Retinal pigment epithelial cell (primary cell): Measurements from ENCODE around the gene SORCS2.

ENCODE experiments used
- DNase-seq: peaks from one replicate; pipeline ENCODE4 v3.0.0-alpha.2; 2010; ENCODE audit warnings: low read depth
- H3K4me3 ChIP-seq: 2 replicates; pipeline ENCODE4 v1.5.1; 2011; ENCODE audit warnings: mild to moderate bottlenecking, low read length, control low read depth, moderate library complexity
- TF ChIP-seq, protein P1 (sequence below): conservative IDR thresholded peaks from 2 replicates; pipeline ENCODE4 v1.5.1; 2011; ENCODE audit warnings: low read depth, low read length, control low read depth, inconsistent platforms

Gene SORCS2

GRCh38 chr4:7341491-7342222 is 149.3 kb downstream of the SORCS2 start:
- TF ChIP-seq, protein P1, sequence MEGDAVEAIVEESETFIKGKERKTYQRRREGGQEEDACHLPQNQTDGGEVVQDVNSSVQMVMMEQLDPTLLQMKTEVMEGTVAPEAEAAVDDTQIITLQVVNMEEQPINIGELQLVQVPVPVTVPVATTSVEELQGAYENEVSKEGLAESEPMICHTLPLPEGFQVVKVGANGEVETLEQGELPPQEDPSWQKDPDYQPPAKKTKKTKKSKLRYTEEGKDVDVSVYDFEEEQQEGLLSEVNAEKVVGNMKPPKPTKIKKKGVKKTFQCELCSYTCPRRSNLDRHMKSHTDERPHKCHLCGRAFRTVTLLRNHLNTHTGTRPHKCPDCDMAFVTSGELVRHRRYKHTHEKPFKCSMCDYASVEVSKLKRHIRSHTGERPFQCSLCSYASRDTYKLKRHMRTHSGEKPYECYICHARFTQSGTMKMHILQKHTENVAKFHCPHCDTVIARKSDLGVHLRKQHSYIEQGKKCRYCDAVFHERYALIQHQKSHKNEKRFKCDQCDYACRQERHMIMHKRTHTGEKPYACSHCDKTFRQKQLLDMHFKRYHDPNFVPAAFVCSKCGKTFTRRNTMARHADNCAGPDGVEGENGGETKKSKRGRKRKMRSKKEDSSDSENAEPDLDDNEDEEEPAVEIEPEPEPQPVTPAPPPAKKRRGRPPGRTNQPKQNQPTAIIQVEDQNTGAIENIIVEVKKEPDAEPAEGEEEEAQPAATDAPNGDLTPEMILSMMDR = no peak
- no peak for DNase-seq
- no peak overlapping the region for H3K4me3 ChIP-seq

DNA sequence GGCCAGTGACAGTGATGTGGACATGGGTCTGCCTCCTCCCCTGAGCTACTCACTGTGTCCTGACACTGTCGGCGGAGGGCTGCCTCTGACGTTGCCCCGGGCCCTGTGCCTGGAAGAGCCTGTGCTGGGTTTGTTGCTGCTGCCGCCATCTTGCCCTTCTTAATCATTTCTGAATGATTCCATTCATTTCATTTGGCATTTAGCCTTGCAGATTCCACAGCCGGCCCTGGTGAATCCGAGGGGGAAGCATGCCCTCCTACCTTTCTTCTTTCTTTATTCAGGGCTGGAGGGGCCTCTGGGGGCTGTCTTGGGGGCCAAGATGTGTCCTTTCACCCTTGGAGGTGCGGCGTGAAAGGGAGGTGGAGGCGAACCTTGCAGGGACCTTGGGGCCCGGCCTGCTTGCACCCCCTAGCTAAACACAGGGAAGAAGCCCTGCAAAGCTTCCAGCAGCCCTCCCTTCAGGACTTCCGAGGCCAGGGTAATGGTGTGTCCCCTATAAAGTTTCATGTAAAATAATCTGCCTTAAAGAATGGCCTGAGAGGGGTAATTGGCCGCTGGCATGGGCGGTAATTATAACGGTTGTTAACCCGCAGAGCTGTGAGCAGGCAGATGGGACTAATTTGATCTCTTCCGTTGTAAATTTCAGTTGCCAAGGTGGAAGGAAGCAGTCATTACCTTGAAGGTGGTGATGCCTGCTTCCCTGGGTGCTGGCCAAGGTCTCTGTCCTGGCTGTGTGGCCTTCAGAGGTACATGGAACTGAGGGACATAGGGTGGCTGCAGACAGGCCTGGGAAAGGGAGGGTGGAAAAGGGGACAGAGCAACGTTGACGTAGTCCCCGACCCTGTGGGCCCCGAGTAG is 150.1 kb downstream of the SORCS2 start:
- H3K4me3 ChIP-seq = no peak overlapping the region
- TF ChIP-seq, protein P1 = no peak
- DNase-seq = no peak

DNA sequence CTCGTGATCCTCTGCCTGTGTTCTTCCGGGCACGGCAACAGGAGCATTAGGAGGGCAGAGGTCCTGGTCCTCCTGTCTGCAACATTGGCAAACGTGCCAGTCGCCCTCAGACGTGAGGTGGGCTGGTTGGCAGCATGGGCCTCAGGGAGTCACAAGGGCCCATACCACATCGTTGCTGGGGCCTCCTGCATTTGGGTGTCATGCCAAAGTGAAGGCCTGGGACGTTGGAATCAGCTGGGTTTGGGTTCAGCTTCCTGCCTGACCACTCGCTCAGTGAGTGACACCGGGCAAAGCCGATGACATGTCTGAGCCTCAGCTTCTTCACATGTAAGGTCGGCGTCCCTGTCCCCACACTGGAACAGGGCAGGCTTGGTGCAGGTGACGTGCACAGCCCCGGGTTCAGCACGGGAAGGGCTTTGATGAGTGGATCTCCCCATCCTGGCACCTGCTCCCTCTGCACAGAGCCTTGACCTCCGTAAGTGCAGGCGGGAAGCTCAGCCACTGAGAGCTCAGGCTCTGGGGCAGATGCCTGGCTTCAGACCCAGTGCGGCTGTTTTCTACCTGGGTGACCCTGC is 150.8 kb downstream of the SORCS2 start:
- H3K4me3 ChIP-seq = no peak overlapping the region
- TF ChIP-seq, protein P1 = no peak
- DNase-seq = no peak

DNA sequence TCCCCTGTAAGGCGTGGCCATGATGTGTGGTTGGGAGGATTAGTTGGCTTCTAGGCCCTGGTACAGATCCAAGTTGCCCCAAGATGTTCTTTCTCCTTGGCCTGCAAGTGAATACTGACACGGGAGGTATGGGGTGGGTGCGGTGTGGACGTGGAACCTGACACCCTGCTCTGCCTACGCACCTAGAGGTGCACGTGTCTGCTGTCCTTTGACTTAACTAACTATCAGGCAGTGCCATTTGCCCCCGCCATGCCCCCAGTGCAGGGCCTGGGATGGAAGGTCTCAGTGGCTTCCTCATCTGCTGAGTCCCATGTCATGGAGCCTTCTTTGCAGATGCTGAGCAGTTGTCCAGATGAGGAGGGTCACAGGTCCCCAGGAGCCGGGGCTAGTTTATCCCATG is 151.6 kb downstream of the SORCS2 start:
- TF ChIP-seq, protein P1 = no peak
- no peak overlapping the region for H3K4me3 ChIP-seq
- no peak for DNase-seq

- DNase-seq = no peak
- TF ChIP-seq, protein P1 = no peak
- H3K4me3 ChIP-seq = no peak overlapping the region
Measured at GRCh38 chr4:7344636-7345155, 152.4 kb downstream of the SORCS2 start.

- DNase-seq = peak; percentile 78
- TF ChIP-seq, protein P1 = no peak
- H3K4me3 ChIP-seq = no peak overlapping the region
Measured at GRCh38 chr4:7347981-7348380, 155.6 kb downstream of the SORCS2 start.
